PC-3 (cell line): ENCODE measurements around the gene ACTL7B. TPM values are rescaled to one million over a fixed set of nuclear protein-coding genes. Genes with fewer than 3 reads are reported as not detected.

Experiments used
- ATAC-seq: fragments of 200-7000 bp; cut with Tn5 transposase; 2 replicates; pipeline ENCODE4 v1.9.1; 2020; ENCODE audit warnings: mild to moderate bottlenecking, moderate library complexity
- BruUV-seq: library from RNA; stranded (reverse); fragments of 400-500 nt; replicated peaks from 2 replicates; lab custom pipeline; 2021; lab: Mats Ljungman, UMichigan
- CTCF ChIA-PET: fragments of 300-600 bp; sonication (Branson Sonifier 250); formaldehyde crosslinking; loops from one replicate; lab custom pipeline; 2022; ENCODE audit warnings: antibody characterized with exemption; lab: Charles Lee
- POLR2A ChIA-PET: fragments of 300-600 bp; sonication (Branson Sonifier 250); formaldehyde crosslinking; loops from one replicate; lab custom pipeline; 2022; ENCODE audit warnings: antibody characterized with exemption; ENCODE audit not compliant: unreplicated experiment; lab: Charles Lee
- DNase-seq: peaks from one replicate; pipeline ENCODE4 v3.0.0-alpha.2; 2015
- H2AFZ ChIP-seq: fragments of 300-600 bp; sonication (generic); 2 replicates; pipeline ENCODE4 v1.6.0; 2016; ENCODE audit warnings: antibody characterized with exemption, low read length
- H3F3A ChIP-seq: fragments of 300-600 bp; sonication (generic); one replicate; pipeline ENCODE4 v1.6.0; 2017; ENCODE audit warnings: antibody characterized with exemption, low read length, control low read depth, mild to moderate bottlenecking; ENCODE audit not compliant: unreplicated experiment
- H3K27ac ChIP-seq: fragments of 300-600 bp; sonication (generic); 2 replicates; pipeline ENCODE4 v1.5.1; 2016; ENCODE audit warnings: mild to moderate bottlenecking, low read length
- H3K27me3 ChIP-seq: fragments of 300-600 bp; sonication (generic); 2 replicates; pipeline ENCODE4 v1.6.1; 2016; ENCODE audit warnings: low read length, mixed read lengths
- H3K36me3 ChIP-seq: fragments of 300-600 bp; sonication (generic); 2 replicates; pipeline ENCODE4 v1.6.1; 2016; ENCODE audit warnings: low read depth, mixed run types, low read length, mixed read lengths
- H3K4me1 ChIP-seq: fragments of 300-600 bp; sonication (generic); 2 replicates; pipeline ENCODE4 v1.5.1; 2016; ENCODE audit warnings: low read length; ENCODE audit not compliant: insufficient read depth
- H3K4me2 ChIP-seq: fragments of 300-600 bp; sonication (generic); 2 replicates; pipeline ENCODE4 v1.6.0; 2016; ENCODE audit warnings: low read length
- H3K4me3 ChIP-seq: fragments of 300-600 bp; sonication (generic); 2 replicates; pipeline ENCODE4 v1.5.1; 2016; ENCODE audit warnings: mild to moderate bottlenecking, low read length, mixed read lengths
- H3K79me2 ChIP-seq: fragments of 300-600 bp; sonication (generic); 2 replicates; pipeline ENCODE4 v1.6.1; 2017; ENCODE audit warnings: low read length, mixed read lengths
- H3K9ac ChIP-seq: fragments of 300-600 bp; sonication (generic); 2 replicates; pipeline ENCODE4 v1.6.0; 2016; ENCODE audit warnings: mild to moderate bottlenecking, low read length
- H3K9me2 ChIP-seq: fragments of 300-600 bp; sonication (generic); replicated peaks from 2 replicates; pipeline ENCODE4 v1.6.1; 2016; ENCODE audit warnings: mixed run types, low read length, mixed read lengths
- H3K9me3 ChIP-seq: fragments of 300-600 bp; sonication (generic); 2 replicates; pipeline ENCODE4 v1.6.1; 2016; ENCODE audit warnings: low read length, mixed read lengths
- H4K20me1 ChIP-seq: fragments of 300-600 bp; sonication (generic); 2 replicates; pipeline ENCODE4 v1.6.1; 2016; ENCODE audit warnings: low read length, mixed read lengths
- CTCF ChIP-seq: fragments of 300-600 bp; sonication (generic); conservative IDR thresholded peaks from 2 replicates; pipeline ENCODE4 v1.5.1; 2017; ENCODE audit warnings: antibody characterized with exemption, low read depth, mild to moderate bottlenecking, low read length
- EZH2 ChIP-seq: fragments of 300-600 bp; sonication (generic); IDR thresholded peaks from one replicate; pipeline ENCODE4 v1.6.1; 2017; ENCODE audit warnings: antibody characterized with exemption, mild to moderate bottlenecking, low read length; ENCODE audit not compliant: unreplicated experiment
- EZH2phosphoT487 ChIP-seq: fragments of 300-600 bp; sonication (generic); IDR thresholded peaks from 2 replicates; pipeline ENCODE4 v1.6.1; 2018; ENCODE audit warnings: mild to moderate bottlenecking, antibody characterized with exemption, low read length, borderline replicate concordance
- intact Hi-C: fragments of 100-400 bp; cut with micrococcal nuclease; formaldehyde crosslinking; loops from 2 replicates; pipeline ENCODE4 v1.9.0; 2023
- total RNA-seq: library from RNA; depleted of rRNA; stranded (reverse); fragments of >200 nt; gene quantifications from 2 replicates; pipeline ENCODE4 v1.2.3, GENCODE V29; 2014

Gene ACTL7B
- total RNA-seq, 1 experiment from 2014 or later, result not detected

GRCh38 chr9:108897324-108898096, 41.7 kb upstream of the ACTL7B start:
- H3K9ac ChIP-seq, result no peak overlapping the region
- DNase-seq (no peak), ATAC-seq (no peak)
- H4K20me1 ChIP-seq, result no peaks in the 10 kb centered on the region
- BruUV-seq, result no TSS peak
- H3K4me3 ChIP-seq, result no peak overlapping the region
- H2AFZ ChIP-seq, result no peak overlapping the region
- H3K4me1 ChIP-seq, result no peaks in the 10 kb centered on the region
- POLR2A ChIA-PET, result no interaction called here
- H3K27me3 ChIP-seq, result no peaks in the 10 kb centered on the region
- intact Hi-C loops, result no loop called here
- no peak overlapping the region for H3K4me2 ChIP-seq
- no peaks in the 10 kb centered on the region for H3K79me2 ChIP-seq
- TF ChIP-seq EZH2phosphoT487 (no peak), CTCF (no peak), EZH2 (no peak)
- H3F3A ChIP-seq, result no peaks in the 10 kb centered on the region
- H3K9me3 ChIP-seq, result no peaks in the 10 kb centered on the region
- peaks cover 24% of the 10 kb centered on the region for H3K36me3 ChIP-seq
- CTCF ChIA-PET, result no interaction called here
- H3K27ac ChIP-seq, result no peak overlapping the region
- H3K9me2 ChIP-seq, result no peaks in the 10 kb centered on the region

GRCh38 chr9:108894225-108894997, 38.6 kb upstream of the ACTL7B start:
- Histone ChIP-seq H3F3A (no peaks in the 10 kb centered on the region), H2AFZ (no peak overlapping the region), H3K9ac (no peak overlapping the region), H3K36me3 (peaks cover 28% of the 10 kb centered on the region), H4K20me1 (no peaks in the 10 kb centered on the region), H3K4me3 (no peak overlapping the region), H3K9me2 (no peaks in the 10 kb centered on the region), H3K79me2 (no peaks in the 10 kb centered on the region), H3K27me3 (no peaks in the 10 kb centered on the region), H3K27ac (no peak overlapping the region), H3K4me2 (no peak overlapping the region), H3K9me3 (no peaks in the 10 kb centered on the region), H3K4me1 (no peaks in the 10 kb centered on the region)
- POLR2A ChIA-PET, result no interaction called here
- DNase-seq (no peak), ATAC-seq (no peak)
- BruUV-seq, result no TSS peak
- intact Hi-C loops, result no loop called here
- CTCF ChIA-PET, result no interaction called here
- TF ChIP-seq CTCF, result no peak
- TF ChIP-seq EZH2phosphoT487, result no peak
- TF ChIP-seq EZH2, result no peak
